ENCODE data around the gene ZNF439.
"Not testable (repeated sequence)": the region's sequence is repeated elsewhere in the genome, so short reads cannot be mapped to it uniquely, and the experiment has no call there.

The ZNF439 gene

GRCh38 chr19:11848594-11849469 lies at the start of gene ZNF439:
TSS of gene ZNF439 (plus strand) at chr19:11848726. CDS start at chr19:11848868, 142 bp downstream.
- DNase-seq (ENCODE audit: low spot score): peak; percentile 96

GRCh38 chr19:11806354-11807098 lies 42.0 kb upstream of the ZNF439 start:
- DNase-seq (ENCODE audit: low spot score): peak; percentile 9

- no peak for DNase-seq (ENCODE audit: low spot score)
Observed at GRCh38 chr19:11807099-11807380, 41.5 kb upstream of the ZNF439 start.

- no peak for DNase-seq (ENCODE audit: low spot score)
Observed at GRCh38 chr19:11813703-11814028, 34.9 kb upstream of the ZNF439 start.

GRCh38 chr19:11814029-11814699 lies 34.4 kb upstream of the ZNF439 start, which contains the start of gene ZNF440:
TSS of gene ZNF440 (plus strand) at chr19:11814273. CDS start at chr19:11814448, 175 bp downstream.
- peak; percentile 93 for DNase-seq (ENCODE audit: low spot score)

GRCh38 chr19:11814700-11815035 lies 33.9 kb upstream of the ZNF439 start:
- DNase-seq (ENCODE audit: low spot score): no peak

- DNase-seq (ENCODE audit: low spot score): no peak
Observed at GRCh38 chr19:11821474-11822109, 26.9 kb upstream of the ZNF439 start.

GRCh38 chr19:11828957-11829876 lies 19.3 kb upstream of the ZNF439 start:
- DNase-seq (ENCODE audit: low spot score): not testable (repeated sequence)

GRCh38 chr19:11832253-11832912 lies 16.1 kb upstream of the ZNF439 start:
- no peak for DNase-seq (ENCODE audit: low spot score)

- DNase-seq (ENCODE audit: low spot score): no peak
Observed at GRCh38 chr19:11833541-11833940, 15.0 kb upstream of the ZNF439 start.

GRCh38 chr19:11835626-11836066 lies 12.9 kb upstream of the ZNF439 start:
- DNase-seq (ENCODE audit: low spot score): not testable (repeated sequence)

- DNase-seq (ENCODE audit: low spot score): no peak
Observed at GRCh38 chr19:11843722-11844121, 4.8 kb upstream of the ZNF439 start.

GRCh38 chr19:11847615-11848014 lies 911 bp upstream of the ZNF439 start:
- DNase-seq (ENCODE audit: low spot score): not testable (repeated sequence)

- no peak for DNase-seq (ENCODE audit: low spot score)
Observed at GRCh38 chr19:11848200-11848593, 329 bp upstream of the ZNF439 start.

GRCh38 chr19:11850289-11850688 lies 1.8 kb downstream of the ZNF439 start:
- not testable (repeated sequence) for DNase-seq (ENCODE audit: low spot score)

- no peak for DNase-seq (ENCODE audit: low spot score)
Observed at GRCh38 chr19:11853358-11853757, 4.8 kb downstream of the ZNF439 start.

- no peak for DNase-seq (ENCODE audit: low spot score)
Observed at GRCh38 chr19:11856596-11857250, 8.2 kb downstream of the ZNF439 start.

- no peak for DNase-seq (ENCODE audit: low spot score)
Observed at GRCh38 chr19:11860721-11861120, 12.2 kb downstream of the ZNF439 start.

- DNase-seq (ENCODE audit: low spot score): no peak
Observed at GRCh38 chr19:11861301-11861700, 12.8 kb downstream of the ZNF439 start.

- DNase-seq (ENCODE audit: low spot score): not testable (repeated sequence)
Observed at GRCh38 chr19:11867766-11868165, 19.2 kb downstream of the ZNF439 start.

All from NAMALWA (cell line).